Naive thymus-derived CD8-positive, alpha-beta T cell (primary cell): Measurements from ENCODE around the gene SYNPO. TPM values are rescaled to one million over a fixed set of nuclear protein-coding genes. Genes with fewer than 3 reads are reported as not detected.

Source experiments
- ATAC-seq, 2 donors: fragments of 150-1000 bp; cut with Tn5 transposase in 1 of 2; sonication (Bioruptor Pico), chemical (Tn5 transposase) in 1 of 2; 1 replicate in 1 of 2; 2 replicates in 1 of 2; pipeline ENCODE4 v1.10.0; 2021; ENCODE audit warnings: mild to moderate bottlenecking in 2 of 2, moderate library complexity in 2 of 2
- POLR2A ChIA-PET: fragments of 350-600 bp; sonication (Branson Sonifier 250); formaldehyde crosslinking; loops from one replicate; lab custom pipeline; 2021; ENCODE audit warnings: antibody characterized with exemption; lab: Charles Lee
- DNase-seq, 10 donors: peaks; one replicate each; pipeline versions ENCODE4 v3.0.0 to v3.0.0-alpha.2; 2020 to 2022
- H3K27ac Mint-ChIP-seq, 10 donors: one replicate each; pipeline ENCODE4 v1.8.0; 2020 to 2022; ENCODE audit warnings: mild to moderate bottlenecking in 10 of 10, mixed read lengths in 10 of 10, moderate library complexity in 4 of 10, inconsistent platforms in 1 of 10
- H3K27me3 Mint-ChIP-seq, 5 donors: one replicate each; pipeline ENCODE4 v1.8.0; 2021 to 2022; ENCODE audit warnings: mixed read lengths in 5 of 5
- H3K36me3 Mint-ChIP-seq, 3 donors: one replicate each; pipeline ENCODE4 v1.8.0; 2020 to 2022; ENCODE audit warnings: mixed read lengths in 3 of 3, mild to moderate bottlenecking in 2 of 3, inconsistent platforms in 1 of 3
- H3K4me1 Mint-ChIP-seq, 4 donors: one replicate each; pipeline ENCODE4 v1.8.0; 2021 to 2022; ENCODE audit warnings: mixed read lengths in 4 of 4
- H3K4me3 Mint-ChIP-seq, 10 donors: one replicate each; pipeline ENCODE4 v1.8.0; 2020 to 2022; ENCODE audit warnings: mild to moderate bottlenecking in 10 of 10, mixed read lengths in 10 of 10, moderate library complexity in 6 of 10, inconsistent platforms in 1 of 10
- H3K9me3 Mint-ChIP-seq, 9 donors: one replicate each; pipeline ENCODE4 v1.8.0; 2020 to 2022; ENCODE audit warnings: mixed read lengths in 9 of 9, mild to moderate bottlenecking in 3 of 9, inconsistent platforms in 1 of 9, moderate library complexity in 1 of 9
- polyA plus RNA-seq, 3 donors: library from polyadenylated mRNA; unstranded; fragments of 300-500 nt; fragmentation: Illumina TruSeq; gene quantifications; one replicate each; pipeline ENCODE4 v1.2.3, GENCODE V29; 2021
- total RNA-seq, 8 experiments: library from RNA in 2 of 8; stranded (reverse) in 2 of 8; gene quantifications; one replicate each; pipeline ENCODE4 v1.2.3 and lab custom pipeline; 2021 to 2026

SYNPO gene
- total and polyA plus RNA-seq, 5 experiments from 2014 or later, result 0.71 to 0.83 TPM; not detected in 3

DNA sequence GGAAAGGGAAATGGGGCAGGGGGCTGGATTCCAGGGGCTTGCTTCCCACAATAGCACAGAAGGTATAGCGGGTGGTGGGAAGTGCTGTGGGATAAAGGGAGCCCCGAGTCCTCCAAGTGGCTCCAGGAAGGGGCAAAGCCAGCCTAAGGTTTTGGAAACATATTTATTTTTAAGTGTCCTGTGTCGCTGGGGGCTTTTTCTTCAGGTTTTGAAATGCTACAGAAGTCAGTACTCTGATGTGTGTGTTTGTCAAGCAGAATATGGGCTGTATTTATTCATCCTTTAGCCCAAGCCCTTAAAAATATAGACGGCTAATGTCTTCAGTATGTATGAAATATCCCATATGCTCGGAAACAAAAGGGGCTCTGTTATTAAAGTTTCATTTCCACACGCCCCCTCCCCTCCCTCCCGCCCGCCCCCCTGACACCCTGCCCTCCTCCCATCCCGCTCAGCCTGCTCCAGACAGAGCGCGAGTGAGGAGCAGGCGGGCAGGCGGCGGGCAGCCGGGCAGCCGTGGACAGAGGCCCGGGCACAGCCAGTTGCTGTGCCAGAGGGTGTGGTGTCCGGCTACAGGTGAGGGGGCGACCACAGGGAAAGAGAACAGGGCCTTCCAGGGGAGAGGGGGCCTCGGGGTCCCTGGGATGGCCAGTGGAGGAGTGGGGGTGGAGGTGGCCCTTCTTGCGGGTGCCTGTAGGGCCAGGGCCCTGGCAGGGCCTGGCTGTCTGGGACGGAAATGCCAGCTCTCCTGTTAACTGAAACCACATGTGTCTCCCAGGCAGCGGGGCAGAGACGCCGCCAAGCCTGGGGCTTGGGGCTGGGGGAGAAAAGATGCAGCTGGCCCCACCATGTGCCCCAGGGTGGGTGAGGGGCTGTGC, 39.6 kb upstream of the SYNPO start:
- ATAC-seq (no peak), DNase-seq (no peak)
- H3K36me3 Mint-ChIP-seq, result no peaks in the 10 kb centered on the region
- H3K4me1 Mint-ChIP-seq, result no peaks in the 10 kb centered on the region
- no peak overlapping the region for H3K27ac Mint-ChIP-seq
- H3K4me3 Mint-ChIP-seq, result no peak overlapping the region
- peaks cover 0 to 6% (median 0%) of the 10 kb centered on the region in 5 donors for H3K27me3 Mint-ChIP-seq
- no peaks in the 10 kb centered on the region for H3K9me3 Mint-ChIP-seq
- POLR2A ChIA-PET, result no interaction called here

DNA sequence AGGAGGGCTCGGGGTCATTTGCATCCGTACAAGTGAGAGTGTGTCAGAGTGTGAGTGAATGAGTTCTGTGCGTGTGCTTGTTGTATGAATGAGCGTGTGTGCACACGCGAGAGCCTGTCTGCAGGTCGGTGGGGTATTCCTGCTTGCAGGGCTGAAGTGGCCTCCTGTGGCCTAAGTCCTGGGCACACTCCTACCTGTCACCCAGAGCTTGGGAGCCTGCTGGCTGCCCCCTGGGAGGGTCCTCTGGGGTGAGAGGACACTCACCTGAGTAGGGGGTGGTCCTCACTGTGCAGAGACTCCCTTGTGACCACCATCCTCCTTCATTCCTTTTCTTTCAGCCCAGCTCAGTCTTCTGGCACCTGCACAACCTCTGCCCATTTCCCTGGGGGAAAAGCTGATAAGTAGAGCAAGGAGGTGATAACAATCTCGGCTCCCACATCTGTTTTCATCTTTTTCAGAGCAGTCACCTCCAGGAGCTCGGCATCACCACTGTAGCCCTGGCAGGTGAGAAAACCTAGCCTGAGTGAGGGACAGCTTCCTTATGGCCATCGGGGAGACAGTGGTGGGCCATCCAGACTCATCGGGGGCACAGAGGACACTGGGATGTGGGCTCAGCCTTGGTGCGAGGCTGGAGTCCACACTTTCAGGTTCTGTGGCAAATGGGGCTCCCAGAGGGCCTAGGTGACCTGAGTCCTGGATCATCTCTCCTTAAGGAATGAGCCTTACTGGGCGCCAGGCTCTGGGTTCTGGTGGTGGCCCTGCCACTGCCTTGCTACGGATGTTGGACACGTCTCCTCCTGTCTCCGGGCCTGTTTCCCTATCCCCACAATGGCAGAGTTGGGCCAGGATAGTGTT, 38.7 kb upstream of the SYNPO start:
- H3K9me3 Mint-ChIP-seq, result no peaks in the 10 kb centered on the region
- no peak overlapping the region for H3K4me3 Mint-ChIP-seq
- ATAC-seq (no peak), DNase-seq (no peak)
- POLR2A ChIA-PET, result no interaction called here
- H3K4me1 Mint-ChIP-seq, result no peaks in the 10 kb centered on the region
- H3K27me3 Mint-ChIP-seq, result peaks cover 0 to 6% (median 0%) of the 10 kb centered on the region in 5 donors
- no peaks in the 10 kb centered on the region for H3K36me3 Mint-ChIP-seq
- no peak overlapping the region for H3K27ac Mint-ChIP-seq

DNA sequence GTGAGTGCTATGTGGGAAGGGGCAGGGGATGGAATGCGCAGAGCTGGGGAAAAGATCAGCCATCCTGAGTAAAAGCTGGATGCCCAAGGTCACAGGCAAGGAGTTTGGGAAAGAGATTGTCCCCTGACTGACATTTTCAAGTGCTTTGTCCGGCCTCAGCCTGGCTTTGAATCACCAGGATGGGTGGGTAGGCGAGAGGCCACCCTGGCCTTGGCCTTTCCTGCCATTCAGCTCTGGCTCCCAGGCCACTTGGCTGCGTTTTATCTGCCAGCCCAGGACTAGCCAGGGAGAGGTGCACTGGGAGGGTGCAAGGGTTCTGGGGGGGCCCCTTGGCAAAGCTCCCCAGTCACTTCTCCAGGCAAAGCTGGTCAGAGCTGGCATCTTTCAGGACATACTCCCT, 37.4 kb upstream of the SYNPO start:
- POLR2A ChIA-PET, result no interaction called here
- Mint-ChIP-seq H3K4me3 (no peak overlapping the region), H3K36me3 (no peaks in the 10 kb centered on the region), H3K27me3 (peaks cover 0 to 6% (median 0%) of the 10 kb centered on the region in 5 donors), H3K4me1 (no peaks in the 10 kb centered on the region), H3K9me3 (no peaks in the 10 kb centered on the region), H3K27ac (no peak overlapping the region)
- ATAC-seq, result no peak
- DNase-seq, result no peak

DNA sequence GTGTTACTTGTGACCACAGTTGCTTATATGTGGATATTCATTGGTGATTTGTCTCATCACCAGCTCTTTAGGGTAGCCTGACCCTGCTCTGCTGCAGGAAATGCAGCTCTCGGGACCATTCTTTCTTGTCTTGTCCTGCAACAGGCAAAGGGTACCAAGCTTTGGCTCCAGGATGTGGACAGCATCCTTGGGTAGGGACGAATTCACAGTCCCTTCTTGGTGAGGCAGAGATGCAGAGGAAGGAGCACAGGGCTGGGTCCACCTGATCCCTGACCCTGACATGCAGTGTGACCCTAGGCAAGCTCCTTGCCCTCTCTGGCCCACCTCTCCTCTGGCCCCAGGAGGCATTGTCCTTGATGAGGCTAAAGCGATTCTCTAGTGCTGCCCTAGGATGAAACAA, 37.0 kb upstream of the SYNPO start:
- DNase-seq (no peak), ATAC-seq (no peak)
- no peaks in the 10 kb centered on the region for H3K4me1 Mint-ChIP-seq
- H3K36me3 Mint-ChIP-seq, result no peaks in the 10 kb centered on the region
- H3K27ac Mint-ChIP-seq, result no peak overlapping the region
- POLR2A ChIA-PET, result no interaction called here
- no peak overlapping the region for H3K4me3 Mint-ChIP-seq
- no peaks in the 10 kb centered on the region for H3K9me3 Mint-ChIP-seq
- H3K27me3 Mint-ChIP-seq, result peaks cover 0 to 6% (median 0%) of the 10 kb centered on the region in 5 donors

DNA sequence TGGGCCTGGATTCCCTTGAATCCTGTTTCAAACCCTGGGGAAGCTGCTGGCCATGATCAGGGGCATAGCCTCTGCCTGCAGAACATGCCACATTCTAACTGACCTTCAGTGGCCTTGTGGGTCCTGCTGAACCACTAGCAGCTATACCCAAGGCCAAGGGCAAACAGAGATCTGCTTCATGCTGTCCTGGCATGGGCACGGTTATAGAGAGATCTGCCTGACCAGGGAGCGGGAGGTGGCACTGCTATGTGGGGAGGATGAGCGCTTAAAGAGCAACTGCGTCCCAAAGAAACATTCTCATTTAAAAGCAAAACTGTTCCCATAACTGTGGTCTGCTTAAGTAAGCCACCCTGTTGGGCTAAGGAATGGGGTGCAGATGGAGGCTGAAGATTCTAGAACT, 36.5 kb upstream of the SYNPO start:
- no peaks in the 10 kb centered on the region for H3K4me1 Mint-ChIP-seq
- ATAC-seq (no peak), DNase-seq (no peak)
- POLR2A ChIA-PET, result no interaction called here
- no peaks in the 10 kb centered on the region for H3K9me3 Mint-ChIP-seq
- H3K27me3 Mint-ChIP-seq, result peaks cover 0 to 6% (median 0%) of the 10 kb centered on the region in 5 donors
- no peaks in the 10 kb centered on the region for H3K36me3 Mint-ChIP-seq
- H3K4me3 Mint-ChIP-seq, result no peak overlapping the region
- no peak overlapping the region for H3K27ac Mint-ChIP-seq

DNA sequence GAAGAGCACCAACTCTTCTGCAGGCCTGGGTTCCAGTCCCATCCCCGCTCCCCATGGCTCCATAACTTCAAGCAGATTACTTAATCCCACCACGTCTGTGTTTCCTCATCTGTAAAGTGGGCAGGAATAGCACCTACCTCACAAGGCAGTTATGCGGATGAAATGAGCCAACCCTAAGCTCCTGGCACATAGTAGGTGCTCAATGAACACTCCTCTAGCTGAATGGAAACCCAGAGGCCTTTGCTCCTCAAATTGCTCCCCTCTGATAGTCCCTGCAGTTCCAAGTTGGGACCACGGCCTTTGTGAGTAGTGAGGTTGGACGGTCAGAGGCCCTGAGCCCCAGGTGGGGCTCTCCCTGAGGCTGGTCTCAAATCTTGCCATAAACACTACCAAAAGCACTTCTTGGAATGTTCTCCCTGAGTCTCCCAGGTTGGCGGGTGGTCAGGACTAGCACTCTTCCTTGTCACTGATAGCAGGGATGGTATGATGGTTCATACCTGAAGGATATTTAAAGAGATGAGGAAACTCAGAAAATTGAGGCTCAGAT, 35.5 kb upstream of the SYNPO start:
- DNase-seq (no peak), ATAC-seq (no peak)
- H3K4me1 Mint-ChIP-seq, result no peaks in the 10 kb centered on the region
- peak overlapping the region in 1 of 10 donors; percentile 19 for H3K27ac Mint-ChIP-seq
- no peaks in the 10 kb centered on the region for H3K9me3 Mint-ChIP-seq
- H3K27me3 Mint-ChIP-seq, result peaks cover 0 to 3% (median 0%) of the 10 kb centered on the region in 5 donors
- H3K4me3 Mint-ChIP-seq, result no peak overlapping the region
- POLR2A ChIA-PET, result no interaction called here
- H3K36me3 Mint-ChIP-seq, result no peaks in the 10 kb centered on the region

DNA sequence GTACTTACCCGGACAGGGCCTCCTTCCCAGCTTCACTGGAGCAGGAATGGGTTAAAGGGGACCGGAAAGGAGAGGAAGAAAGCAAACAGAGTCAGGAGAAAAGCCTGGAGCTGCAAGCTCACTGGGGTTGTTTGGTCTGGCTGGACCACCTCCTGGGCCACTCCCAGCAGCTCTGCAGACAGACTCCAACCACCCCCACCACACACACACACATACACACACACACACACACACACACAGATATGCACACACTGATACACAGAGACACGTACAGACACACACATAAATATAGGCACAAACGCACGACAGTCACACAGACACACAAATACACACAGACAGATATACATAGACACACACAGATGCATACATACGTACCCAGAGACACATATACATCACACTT, 34.9 kb upstream of the SYNPO start:
- no peaks in the 10 kb centered on the region for H3K4me1 Mint-ChIP-seq
- H3K27ac Mint-ChIP-seq, result no peak overlapping the region
- H3K4me3 Mint-ChIP-seq, result no peak overlapping the region
- H3K9me3 Mint-ChIP-seq, result no peaks in the 10 kb centered on the region
- H3K27me3 Mint-ChIP-seq, result peaks cover 0 to 3% (median 0%) of the 10 kb centered on the region in 5 donors
- H3K36me3 Mint-ChIP-seq, result no peaks in the 10 kb centered on the region
- no peak for ATAC-seq
- POLR2A ChIA-PET, result no interaction called here
- no peak for DNase-seq

DNA sequence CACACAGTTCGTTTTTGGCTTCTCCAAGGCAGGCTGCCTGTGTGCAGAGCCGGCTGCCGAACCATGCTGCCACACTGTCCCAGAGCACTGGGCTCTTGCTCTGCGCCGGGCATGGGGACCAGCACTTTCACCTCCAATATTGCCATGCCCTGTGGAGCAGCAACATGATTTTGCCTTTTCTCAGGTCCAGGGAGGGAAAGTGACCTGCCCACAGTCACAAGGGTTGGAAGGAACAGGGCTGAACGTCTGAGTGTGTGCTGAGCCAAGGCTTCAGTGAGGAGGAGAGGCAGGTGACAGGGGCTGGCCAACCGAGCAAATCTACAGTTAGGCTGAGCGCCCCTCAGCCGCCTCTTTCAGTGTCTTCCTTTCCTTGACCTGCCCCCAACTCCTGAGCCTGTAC, 34.0 kb upstream of the SYNPO start:
- DNase-seq, result no peak
- Mint-ChIP-seq H3K27ac (no peak overlapping the region), H3K4me3 (no peak overlapping the region), H3K27me3 (peaks cover 0 to 3% (median 0%) of the 10 kb centered on the region in 5 donors), H3K36me3 (no peaks in the 10 kb centered on the region), H3K4me1 (no peaks in the 10 kb centered on the region), H3K9me3 (no peaks in the 10 kb centered on the region)
- ATAC-seq, result no peak
- POLR2A ChIA-PET, result no interaction called here

DNA sequence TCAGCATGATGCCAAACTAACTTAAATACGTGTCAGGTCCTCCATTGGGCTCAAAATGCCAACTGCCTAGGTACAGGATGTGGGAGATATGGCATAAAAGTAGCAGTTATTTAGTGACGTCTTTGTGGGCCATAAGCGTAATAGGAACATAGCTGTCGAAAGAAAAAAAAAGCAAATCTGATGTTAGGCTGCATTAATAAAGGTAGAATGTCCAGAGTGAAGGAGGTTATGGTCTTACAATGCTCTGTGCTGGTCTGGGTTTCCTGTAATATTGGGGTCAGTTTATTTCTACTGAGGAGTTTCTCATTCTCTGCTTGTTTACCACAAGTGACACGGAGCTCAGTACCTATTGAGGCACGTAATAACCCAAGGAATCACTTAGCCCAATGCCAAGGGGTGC, 33.4 kb upstream of the SYNPO start:
- Mint-ChIP-seq H3K27ac (no peak overlapping the region), H3K4me3 (no peak overlapping the region), H3K27me3 (peaks cover 0 to 2% (median 0%) of the 10 kb centered on the region in 5 donors), H3K9me3 (no peaks in the 10 kb centered on the region), H3K4me1 (no peaks in the 10 kb centered on the region), H3K36me3 (no peaks in the 10 kb centered on the region)
- POLR2A ChIA-PET, result no interaction called here
- DNase-seq (no peak), ATAC-seq (no peak)

DNA sequence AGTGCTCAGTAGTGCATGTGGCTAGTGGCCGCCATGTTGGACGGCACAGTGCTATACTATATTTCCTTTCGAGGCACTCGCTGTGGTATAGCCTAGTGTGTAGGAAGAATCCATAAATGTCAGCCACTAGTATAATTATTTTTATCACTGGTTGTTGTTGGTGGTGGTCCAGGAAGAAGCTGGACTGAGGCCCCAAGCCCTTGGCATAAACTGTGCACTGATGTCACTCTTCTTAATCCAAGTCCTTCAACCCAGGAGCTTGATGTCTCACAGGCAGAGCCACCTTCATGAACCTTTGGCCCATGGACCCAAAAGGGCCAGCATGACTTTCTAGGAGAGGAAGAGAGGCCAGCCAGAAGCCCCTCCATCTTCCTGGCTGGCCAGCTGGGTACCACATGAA, 32.5 kb upstream of the SYNPO start:
- H3K4me3 Mint-ChIP-seq, result no peak overlapping the region
- H3K36me3 Mint-ChIP-seq, result no peaks in the 10 kb centered on the region
- no peak overlapping the region for H3K27ac Mint-ChIP-seq
- H3K4me1 Mint-ChIP-seq, result no peaks in the 10 kb centered on the region
- no peaks in the 10 kb centered on the region for H3K27me3 Mint-ChIP-seq
- ATAC-seq, result no peak
- no peaks in the 10 kb centered on the region for H3K9me3 Mint-ChIP-seq
- no peak for DNase-seq
- POLR2A ChIA-PET, result no interaction called here

DNA sequence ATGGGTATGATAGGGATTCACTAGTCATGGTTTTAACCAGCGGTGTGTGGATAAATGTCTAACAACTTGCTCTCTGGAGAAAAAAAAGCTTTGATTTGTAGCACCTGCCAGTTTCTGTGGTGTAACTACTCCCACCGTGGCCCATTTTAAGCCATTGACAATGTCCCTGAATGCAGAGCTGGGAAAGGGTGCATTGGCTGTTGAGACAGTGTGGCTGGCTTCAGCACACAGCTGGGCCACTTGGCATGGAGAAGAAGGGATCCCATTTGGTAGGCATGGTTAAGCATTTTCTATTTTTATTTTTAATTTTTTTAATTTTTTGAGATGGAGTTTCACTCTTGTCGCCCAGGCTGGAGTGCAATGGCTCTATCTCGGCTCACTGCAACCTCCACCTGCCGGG, 31.5 kb upstream of the SYNPO start:
- H3K9me3 Mint-ChIP-seq, result no peaks in the 10 kb centered on the region
- POLR2A ChIA-PET, result no interaction called here
- H3K4me3 Mint-ChIP-seq, result no peak overlapping the region
- H3K4me1 Mint-ChIP-seq, result peaks cover 0 to 2% (median 0%) of the 10 kb centered on the region in 4 donors
- H3K36me3 Mint-ChIP-seq, result no peaks in the 10 kb centered on the region
- no peak for DNase-seq
- no peak for ATAC-seq
- no peaks in the 10 kb centered on the region for H3K27me3 Mint-ChIP-seq
- no peak overlapping the region for H3K27ac Mint-ChIP-seq

DNA sequence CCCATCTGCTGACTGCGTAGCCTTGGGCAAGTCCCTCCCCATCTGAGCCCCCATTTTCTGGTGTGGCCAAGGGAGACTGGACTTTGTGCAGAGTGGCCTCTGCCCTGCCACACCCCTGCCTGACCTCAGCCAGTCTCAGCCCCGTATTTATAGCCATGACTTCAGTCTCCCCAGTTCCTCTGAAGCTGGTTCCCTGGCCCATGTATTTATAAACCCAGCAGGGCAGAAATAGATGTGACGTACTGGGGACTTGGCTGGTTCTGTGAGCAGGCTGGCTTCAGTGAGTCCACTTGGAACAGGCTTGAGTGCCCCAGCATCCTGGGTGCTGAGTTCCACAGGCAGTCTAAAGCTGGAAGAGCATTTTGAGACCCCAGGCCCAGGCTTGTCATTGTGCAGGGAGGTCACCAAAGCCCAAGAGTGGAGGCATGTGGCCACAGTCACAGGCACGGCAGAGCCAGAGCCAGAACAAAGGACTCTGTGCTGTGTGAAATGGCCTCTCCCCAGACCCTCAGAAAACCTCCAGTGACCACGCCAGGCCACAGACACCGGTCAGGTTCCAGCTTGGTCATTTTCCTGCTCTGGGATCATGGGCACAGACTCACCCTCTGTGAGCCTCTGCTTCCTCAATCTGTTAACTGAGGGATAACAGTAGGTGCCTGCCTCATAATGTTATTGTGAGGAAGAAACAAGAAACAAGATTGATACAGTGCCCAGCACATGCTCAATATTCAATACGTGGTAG, 30.4 kb upstream of the SYNPO start:
- H3K9me3 Mint-ChIP-seq, result no peaks in the 10 kb centered on the region
- no peak overlapping the region for H3K4me3 Mint-ChIP-seq
- H3K27me3 Mint-ChIP-seq, result no peaks in the 10 kb centered on the region
- no peaks in the 10 kb centered on the region for H3K36me3 Mint-ChIP-seq
- POLR2A ChIA-PET, result no interaction called here
- no peak overlapping the region for H3K27ac Mint-ChIP-seq
- no peak for DNase-seq
- no peak for ATAC-seq
- peaks cover 0 to 2% (median 0%) of the 10 kb centered on the region in 4 donors for H3K4me1 Mint-ChIP-seq
